Measurements from ENCODE around the gene FILIP1.

The FILIP1 gene

DNA sequence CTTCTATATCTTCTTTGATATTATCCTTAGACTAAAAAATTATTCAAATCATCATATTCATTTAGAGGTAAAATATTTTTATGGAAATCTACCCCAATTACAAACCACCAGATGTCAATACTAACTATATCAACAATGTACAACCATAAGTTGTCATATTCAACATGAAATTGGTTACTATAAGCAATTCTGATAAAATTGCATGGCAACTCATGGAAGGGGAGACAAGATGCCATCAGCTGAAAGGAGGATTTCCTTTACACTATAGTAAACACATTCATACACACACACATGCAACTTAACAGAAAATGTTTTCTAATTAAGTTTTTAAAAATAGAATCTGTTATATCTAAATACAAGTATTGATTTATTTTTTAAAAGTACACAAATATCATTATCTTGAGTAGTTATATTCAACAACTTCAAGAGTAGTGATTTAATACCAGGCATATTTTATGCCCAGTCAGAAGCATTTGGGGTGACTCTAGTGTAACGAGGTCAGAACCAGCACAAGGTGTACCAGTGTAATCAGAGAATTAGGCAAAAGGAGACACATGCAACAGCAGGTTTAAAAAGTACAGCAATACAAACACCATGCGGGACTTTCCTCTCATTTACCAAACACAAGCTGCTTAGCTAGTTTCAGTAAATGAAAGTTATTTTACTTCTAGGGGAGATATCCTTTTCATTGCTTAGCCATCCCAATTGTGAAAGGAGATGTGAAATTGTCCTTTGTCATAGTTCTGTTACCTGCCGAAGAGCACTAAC lies 1.0 kb downstream of the FILIP1 start:
- no peak for DNase-seq (ENCODE audit: low read depth in 4 of 4, low spot score in 1 of 4)

- DNase-seq (ENCODE audit: low read depth in 4 of 4, low spot score in 1 of 4), result no peak
Measured at GRCh38 chr6:75491291-75491690, 2.3 kb downstream of the FILIP1 start.

DNA sequence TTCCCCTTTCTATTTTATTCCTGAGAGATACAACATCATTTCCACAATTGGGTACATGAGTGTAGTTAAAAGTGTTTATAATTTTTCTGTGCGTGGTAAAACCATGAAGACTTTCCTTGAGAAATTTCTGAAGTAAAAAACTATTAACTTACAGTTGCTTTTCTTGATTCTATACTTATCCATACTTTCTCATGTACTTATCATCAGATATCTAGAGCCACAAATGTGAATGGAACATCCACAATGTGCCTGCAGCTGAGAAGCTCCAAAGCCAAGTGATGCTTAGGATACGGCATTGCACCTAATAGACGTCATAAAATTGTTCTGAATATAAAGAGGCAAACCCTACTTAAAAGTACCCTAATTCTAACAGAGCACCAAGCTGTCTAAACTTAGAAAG lies 2.9 kb downstream of the FILIP1 start:
- no peak for DNase-seq (ENCODE audit: low read depth in 4 of 4, low spot score in 1 of 4)

DNA sequence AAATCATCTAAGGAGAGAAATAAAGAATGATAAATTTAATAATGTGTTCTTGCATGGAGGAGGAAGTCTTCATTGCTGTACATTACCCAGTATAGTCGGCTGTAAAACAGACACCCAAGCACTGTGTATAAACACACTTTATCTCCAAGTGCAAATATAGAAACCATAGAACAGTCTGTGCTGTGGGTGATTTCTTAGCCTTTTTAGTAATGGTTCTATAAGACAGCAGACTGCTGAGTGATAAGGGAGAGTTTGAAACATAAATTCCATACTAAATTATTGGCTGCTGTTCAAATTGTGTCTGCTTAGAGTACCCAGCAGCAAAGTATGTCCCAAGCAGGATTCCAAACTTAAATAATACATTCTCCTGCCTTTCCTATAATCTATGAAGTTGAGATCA lies 4.6 kb downstream of the FILIP1 start:
- DNase-seq (ENCODE audit: low read depth in 4 of 4, low spot score in 1 of 4), result no peak

DNA sequence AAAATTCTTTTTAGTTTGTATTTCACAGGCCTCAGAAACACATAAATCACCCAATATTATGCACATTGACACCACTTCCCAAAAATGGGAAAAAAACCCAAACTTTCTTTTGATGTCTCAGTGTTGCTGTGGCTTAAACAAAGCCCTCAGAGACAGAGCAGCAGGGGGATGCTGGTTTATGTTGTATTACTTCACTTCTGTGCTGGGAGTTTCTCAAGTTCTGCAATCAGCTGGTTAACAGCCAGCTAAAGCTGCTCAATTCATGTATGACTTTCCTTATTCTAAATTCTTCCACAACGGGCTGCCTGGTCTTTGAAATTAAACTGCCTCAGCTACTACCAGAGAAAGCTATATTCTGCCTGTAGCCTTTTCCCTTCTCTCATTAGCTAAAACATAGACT lies 5.6 kb downstream of the FILIP1 start:
- DNase-seq (ENCODE audit: low read depth in 4 of 4, low spot score in 1 of 4), result no peak

- DNase-seq (ENCODE audit: low read depth in 4 of 4, low spot score in 1 of 4), result no peak
Measured at GRCh38 chr6:75486850-75487518, 6.6 kb downstream of the FILIP1 start.

DNA sequence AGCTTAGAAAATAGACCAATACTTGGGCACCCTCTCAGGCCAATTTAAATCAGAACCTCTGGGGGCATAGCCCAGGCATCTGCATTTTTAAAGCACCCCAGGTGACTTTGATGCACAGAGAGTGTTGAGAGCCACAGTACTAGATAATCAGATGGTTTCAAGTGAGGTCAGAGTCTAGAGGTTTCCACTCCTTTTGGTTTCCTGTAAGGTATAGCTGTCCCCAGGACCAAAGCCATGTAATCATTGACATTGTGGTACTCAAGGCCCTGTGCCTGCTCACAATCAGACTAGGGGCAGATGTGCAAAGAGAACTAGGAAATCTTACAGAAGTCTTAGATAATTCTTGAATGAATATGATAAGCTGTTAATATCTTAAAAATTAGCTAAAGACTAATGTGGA lies 9.1 kb downstream of the FILIP1 start:
- no peak for DNase-seq (ENCODE audit: low read depth in 4 of 4, low spot score in 1 of 4)

DNA sequence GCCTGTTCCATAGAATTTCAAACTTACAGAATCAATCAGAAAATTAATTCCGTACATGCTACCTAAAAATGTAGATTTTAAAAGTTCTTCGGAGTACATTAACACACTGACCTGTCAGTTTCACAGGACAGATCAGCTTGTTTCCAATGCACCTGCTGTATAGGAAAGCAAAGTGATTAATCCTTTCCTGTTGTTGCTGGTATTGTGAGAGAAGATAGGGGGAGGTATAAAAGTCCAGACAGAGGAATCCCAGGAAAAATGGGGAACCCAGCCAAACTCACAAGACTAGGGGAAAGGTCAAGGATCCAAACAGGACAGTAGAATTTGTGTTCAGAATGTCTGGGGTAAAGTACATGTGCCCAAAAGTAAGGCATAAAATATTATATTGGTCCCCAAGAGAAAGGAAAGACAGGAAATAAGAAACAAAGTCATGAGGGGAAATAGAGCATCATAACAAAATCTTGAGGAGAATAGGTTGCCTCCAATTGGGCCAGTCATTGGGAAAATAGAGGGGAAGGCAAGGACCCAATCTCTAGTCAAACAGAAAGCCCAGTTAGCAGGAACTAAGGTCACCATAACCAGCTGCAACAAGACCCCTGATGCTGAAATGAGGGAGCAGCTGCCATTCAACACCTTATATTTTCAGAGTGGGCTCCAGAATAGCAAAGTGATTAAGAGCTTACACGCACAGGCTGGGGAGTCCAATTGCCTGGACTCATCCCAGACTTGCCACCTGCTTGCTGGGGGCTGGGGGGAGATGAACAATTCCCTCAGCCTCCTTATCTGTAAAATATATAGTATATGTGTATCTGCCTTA lies 10.3 kb downstream of the FILIP1 start:
- no peak for DNase-seq (ENCODE audit: low read depth in 4 of 4, low spot score in 1 of 4)

GRCh38 chr6:75481936-75482593 lies 11.5 kb downstream of the FILIP1 start:
- no peak for DNase-seq (ENCODE audit: low read depth in 4 of 4, low spot score in 1 of 4)

DNA sequence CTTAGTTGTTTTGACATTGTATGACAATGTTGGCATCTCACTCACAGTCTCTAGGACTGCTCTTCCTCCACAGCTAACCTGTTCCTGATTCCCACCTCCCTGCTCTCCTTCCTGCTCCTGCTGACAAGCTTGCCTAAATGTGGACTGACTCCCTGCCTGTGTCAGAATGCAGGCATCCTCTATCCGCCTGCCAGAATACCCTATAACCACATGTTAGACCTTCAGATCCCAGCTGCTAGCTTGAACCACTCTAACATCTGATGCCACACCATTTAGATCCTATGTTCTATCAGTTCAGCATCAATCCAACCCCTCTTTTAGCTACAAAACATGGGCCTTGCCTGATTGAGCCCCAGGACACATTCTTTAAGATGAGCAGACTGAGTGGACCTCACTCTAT lies 12.2 kb downstream of the FILIP1 start:
- DNase-seq (ENCODE audit: low read depth in 4 of 4, low spot score in 1 of 4), result no peak

GRCh38 chr6:75480425-75480824 lies 13.2 kb downstream of the FILIP1 start:
- no peak for DNase-seq (ENCODE audit: low read depth in 4 of 4, low spot score in 1 of 4)

DNA sequence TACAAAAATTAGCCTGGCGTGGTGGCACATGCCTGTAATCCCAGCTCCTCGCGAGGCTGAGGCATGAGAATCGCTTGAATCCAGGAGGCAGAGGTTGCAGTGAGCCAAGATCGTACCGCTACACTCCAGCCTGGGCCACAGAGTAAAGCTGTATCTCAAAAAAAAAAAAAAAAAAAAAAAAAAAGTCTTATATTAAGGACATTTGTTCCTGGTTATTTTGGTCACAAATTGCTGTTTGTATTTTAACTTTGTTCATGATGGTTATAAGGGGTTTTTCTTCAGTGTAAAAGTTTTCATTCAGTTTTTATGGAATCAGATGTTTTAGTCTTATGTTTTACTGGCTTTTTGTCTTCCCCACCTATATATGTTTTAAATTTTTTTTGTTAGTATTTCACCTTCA lies 13.9 kb downstream of the FILIP1 start:
- DNase-seq (ENCODE audit: low read depth in 4 of 4, low spot score in 1 of 4), result no peak

DNA sequence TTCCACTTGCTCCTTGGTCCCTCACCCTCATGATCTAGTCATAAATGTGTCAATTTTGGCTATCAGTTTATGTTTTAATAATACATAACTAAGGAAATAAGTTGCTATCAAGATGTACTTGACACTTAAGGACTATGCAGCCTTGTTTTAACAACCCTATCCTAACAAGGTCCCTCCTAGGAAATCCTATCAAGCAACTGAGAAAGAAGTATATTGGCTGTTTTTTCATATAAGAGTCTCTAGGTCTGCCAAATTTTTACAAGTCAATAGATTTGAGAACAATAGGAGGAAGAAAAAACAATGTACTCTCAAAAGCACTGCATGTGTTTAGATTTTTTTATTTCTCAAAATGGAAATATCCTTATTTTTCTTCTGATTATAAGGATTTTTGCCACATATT lies 14.7 kb downstream of the FILIP1 start:
- no peak for DNase-seq (ENCODE audit: low read depth in 4 of 4, low spot score in 1 of 4)

DNA sequence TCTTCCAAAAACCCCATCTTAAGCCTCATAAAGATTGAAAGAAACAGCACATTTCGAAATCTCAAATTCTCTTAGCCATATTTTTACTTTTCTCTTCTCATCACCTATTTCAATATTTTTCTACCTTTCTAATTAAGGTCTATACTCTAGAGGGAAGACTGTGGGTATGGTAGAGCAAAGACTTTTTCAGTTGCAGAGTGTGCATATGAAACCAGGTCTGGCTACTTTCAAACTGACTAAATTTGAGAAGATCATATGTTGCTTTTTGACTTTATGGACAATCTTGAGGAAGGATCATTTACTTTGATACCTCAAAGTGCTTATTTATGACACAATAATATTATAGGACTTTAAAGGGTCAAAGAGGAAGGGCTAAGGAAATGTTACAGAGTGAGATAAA lies 20.7 kb downstream of the FILIP1 start:
- no peak for DNase-seq (ENCODE audit: low read depth in 4 of 4, low spot score in 1 of 4)

- no peak for DNase-seq (ENCODE audit: low read depth in 4 of 4, low spot score in 1 of 4)
Measured at GRCh38 chr6:75467966-75468365, 25.6 kb downstream of the FILIP1 start.

DNA sequence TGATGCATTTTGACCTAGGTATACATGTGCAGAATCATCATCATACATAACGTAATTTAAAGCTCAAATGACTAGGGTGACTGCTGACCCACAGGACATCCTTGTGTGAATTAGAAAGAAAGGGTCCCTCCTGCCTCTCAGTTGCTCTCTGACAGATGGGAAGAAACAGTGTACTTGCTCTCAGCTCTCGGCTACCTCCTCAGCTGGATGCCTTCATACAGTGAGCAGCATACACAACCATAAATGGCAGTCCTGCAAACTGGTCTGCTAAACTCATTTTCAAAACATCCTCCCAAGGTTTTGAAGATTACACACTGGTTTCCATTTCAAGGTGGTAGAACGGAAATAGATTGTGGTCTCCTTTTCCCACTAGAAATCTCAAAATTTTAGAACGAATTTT lies 26.3 kb downstream of the FILIP1 start:
- no peak for DNase-seq (ENCODE audit: low read depth in 4 of 4, low spot score in 1 of 4)

GRCh38 chr6:75466636-75467035 lies 27.0 kb downstream of the FILIP1 start:
- DNase-seq (ENCODE audit: low read depth in 4 of 4, low spot score in 1 of 4), result no peak

DNA sequence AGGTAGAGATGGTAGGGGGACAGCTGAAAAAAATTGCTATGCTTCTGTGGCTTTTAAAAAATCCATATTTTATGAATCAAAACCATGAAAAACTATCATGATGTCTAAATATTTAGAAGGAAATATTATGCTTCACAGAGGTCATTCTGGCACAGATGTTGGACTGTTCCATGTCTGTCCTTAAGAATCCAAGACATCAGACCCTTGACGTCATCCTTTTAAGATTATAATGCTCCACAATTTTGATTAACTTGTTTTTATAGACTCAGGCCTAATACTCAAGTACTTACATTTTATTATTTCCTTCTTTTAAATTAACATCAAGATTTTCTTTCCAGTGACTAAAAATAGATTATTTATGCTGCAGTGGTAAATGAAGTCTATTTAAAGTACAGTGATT lies 29.7 kb downstream of the FILIP1 start:
- DNase-seq (ENCODE audit: low read depth in 4 of 4, low spot score in 1 of 4), result no peak

DNA sequence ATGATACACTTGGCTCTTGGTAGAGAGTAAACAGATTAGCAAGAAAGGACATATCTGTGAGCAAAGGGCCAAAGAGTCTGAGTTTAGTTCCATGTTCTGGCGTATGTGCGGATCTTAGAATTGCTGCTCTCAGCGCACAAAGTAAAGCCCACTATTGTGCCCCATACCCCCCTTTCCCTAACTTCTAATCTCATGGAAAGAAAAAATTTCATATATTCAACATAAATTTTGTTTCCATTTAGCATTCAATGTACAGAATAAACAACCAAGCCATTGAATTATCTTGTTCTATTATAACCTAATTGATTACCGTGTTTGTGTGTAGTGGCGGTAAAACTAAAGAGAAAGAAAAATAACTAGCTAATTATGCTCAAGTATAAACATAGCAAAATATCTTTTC lies 30.5 kb downstream of the FILIP1 start:
- DNase-seq (ENCODE audit: low read depth in 4 of 4, low spot score in 1 of 4), result no peak

GRCh38 chr6:75460681-75461080 lies 32.9 kb downstream of the FILIP1 start:
- no peak for DNase-seq (ENCODE audit: low read depth in 4 of 4, low spot score in 1 of 4)

DNA sequence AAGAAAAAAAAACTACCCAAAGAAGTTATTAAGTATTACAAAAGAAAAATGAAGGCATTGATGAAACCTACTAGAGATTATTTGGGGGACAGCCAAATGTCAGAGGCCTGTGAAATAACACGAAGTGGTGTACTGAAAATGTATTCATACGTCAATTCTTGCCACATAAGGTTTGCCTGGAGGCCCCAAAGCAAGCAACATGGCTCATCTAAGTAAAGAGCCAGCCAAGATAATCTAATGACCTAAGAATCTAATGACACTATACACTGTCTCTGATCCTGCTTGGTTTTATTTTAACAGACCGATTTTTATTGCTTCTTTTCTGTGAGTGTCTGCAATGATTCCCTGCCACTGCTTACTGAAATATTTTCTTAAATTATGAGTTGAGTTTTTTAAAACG lies 34.7 kb downstream of the FILIP1 start:
- no peak for DNase-seq (ENCODE audit: low read depth in 4 of 4, low spot score in 1 of 4)

DNA sequence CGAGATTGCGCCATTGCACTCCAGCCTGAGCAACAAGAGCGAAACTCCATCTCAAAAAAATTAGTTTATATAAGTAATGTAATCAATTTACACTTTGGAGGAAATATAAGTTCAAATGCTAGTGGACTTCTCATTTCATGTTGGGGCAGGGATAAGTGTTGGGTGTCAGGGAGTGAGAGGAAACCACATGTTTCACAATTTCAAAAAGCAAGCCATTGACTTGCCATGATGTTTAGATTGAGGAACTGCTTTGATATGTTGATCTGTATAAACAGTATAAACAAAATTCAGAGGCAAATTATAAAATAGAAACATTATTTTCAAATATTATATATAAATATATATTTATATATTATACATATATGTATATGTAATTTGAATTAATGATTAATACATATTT lies 42.7 kb downstream of the FILIP1 start:
- DNase-seq (ENCODE audit: low read depth in 4 of 4, low spot score in 1 of 4), result no peak
